Hematopoietic multipotent progenitor cell treated with erythropoietin and hydrocortisone succinate and interleukin-3 and kit ligand, for 4 days (in vitro differentiated cells): ENCODE results near the gene KPNB1.

Experiments
- DNase-seq: peaks from one replicate; pipeline ENCODE4 v3.0.0-alpha.2; 2015

The KPNB1 gene

GRCh38 chr17:47638903-47639302 is 10.8 kb upstream of the KPNB1 start:
- DNase-seq: no peak

- DNase-seq: no peak
Observed at GRCh38 chr17:47640076-47640475, 9.6 kb upstream of the KPNB1 start.

- DNase-seq: no peak
Observed at GRCh38 chr17:47641202-47641601, 8.5 kb upstream of the KPNB1 start.

DNA sequence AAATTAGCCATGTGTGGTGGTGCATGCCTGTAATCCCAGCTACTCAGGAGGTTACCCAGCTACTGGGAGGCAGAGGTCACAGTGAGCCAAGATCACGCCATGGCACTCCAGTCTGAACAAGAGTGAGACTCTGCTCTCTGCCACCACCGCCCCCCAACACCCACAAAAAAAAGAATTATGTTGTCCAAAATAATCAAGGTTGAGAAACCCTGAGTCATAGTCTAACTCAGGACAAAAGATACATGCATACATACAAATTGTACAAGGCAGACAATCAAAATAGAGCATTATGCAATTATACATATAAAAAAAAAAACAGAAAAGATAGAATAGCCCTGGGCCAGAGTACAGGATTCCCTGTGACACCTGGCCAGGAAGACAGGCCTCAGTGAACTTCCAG is 6.6 kb upstream of the KPNB1 start:
- DNase-seq: no peak

GRCh38 chr17:47644324-47644723 is 5.4 kb upstream of the KPNB1 start:
- no peak for DNase-seq

GRCh38 chr17:47649972-47650524 is 329 bp downstream of the KPNB1 start:
- no peak for DNase-seq

GRCh38 chr17:47650525-47651522 is 1.1 kb downstream of the KPNB1 start:
- DNase-seq: peak; percentile 99

DNA sequence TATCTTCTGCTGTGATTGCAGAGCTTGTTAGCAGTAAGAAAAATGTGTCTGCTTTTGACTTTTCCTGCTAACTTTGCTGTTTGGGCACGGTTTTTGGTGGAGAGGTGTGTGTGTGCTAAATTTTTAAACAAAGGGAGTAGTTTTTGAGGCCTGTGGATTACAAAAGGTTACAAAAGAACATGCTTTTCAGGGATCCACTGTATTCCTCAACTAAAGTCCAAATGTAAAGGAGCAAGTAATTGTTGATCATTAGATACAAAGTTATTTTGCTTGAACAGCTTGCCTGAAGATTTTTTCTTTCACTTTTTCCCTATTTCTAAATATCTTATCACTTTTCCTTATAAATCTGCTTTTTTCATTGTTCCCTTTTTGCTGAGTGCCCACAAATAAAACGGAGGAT is 2.0 kb downstream of the KPNB1 start:
- no peak for DNase-seq

- no peak for DNase-seq
Observed at GRCh38 chr17:47652570-47652969, 2.9 kb downstream of the KPNB1 start.

DNA sequence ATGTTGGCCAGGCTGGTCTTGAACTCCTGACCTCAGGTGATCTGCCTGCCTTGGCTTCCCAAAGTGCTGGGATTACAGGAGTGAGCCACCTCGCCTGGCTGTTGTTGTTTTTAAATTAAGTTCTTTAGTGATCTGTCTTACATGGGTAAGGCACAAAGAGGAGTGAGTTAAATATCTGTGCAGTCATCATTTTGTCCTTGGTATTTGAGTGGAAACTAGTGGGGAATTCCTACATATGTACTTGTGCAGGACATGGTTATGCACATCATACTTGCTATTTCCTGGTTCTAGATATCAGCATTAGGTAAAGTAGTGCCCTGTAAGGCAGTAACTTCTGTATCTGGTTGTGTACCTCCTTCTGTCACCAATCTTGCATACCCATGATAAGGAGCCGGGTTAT is 3.7 kb downstream of the KPNB1 start:
- DNase-seq: no peak

DNA sequence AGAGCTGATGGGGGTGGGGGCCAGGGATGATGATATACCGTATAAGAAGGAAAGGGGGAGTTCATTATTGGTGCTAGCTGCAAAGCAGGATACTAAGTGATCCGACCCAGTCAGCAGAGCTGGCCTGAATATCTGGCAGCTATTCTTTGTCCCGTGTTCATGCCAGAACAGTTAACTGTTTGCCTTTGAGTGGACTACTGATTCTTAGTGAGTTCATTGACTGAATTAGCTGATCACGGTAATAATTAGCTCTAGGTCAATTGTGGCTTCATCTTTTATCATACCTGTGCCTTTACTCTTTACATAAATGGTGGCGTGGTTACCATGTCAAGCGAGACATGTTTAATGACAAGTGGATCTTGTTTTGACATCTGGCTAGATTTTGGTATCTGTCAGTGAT is 5.3 kb downstream of the KPNB1 start:
- no peak for DNase-seq

DNA sequence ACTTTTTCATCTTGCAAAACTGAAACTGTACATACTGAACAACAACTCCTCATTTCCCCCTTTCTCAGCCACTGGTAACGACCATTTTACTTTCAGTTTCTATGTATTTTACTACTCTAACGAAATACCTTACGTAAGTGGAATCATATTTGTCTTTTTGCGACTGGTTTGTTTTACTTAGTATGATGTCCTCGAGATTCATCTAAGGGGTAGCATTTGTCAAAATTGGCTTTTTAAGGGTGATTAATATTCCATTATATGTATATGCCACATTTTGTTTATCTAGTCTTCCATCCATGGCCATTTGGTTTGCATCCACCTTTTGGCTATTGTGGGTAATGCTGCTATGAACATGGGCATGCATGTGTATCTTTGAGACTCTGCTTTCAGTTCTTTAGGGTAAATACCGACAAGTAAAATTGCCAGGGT is 10.4 kb downstream of the KPNB1 start:
- DNase-seq: peak; percentile 36

DNA sequence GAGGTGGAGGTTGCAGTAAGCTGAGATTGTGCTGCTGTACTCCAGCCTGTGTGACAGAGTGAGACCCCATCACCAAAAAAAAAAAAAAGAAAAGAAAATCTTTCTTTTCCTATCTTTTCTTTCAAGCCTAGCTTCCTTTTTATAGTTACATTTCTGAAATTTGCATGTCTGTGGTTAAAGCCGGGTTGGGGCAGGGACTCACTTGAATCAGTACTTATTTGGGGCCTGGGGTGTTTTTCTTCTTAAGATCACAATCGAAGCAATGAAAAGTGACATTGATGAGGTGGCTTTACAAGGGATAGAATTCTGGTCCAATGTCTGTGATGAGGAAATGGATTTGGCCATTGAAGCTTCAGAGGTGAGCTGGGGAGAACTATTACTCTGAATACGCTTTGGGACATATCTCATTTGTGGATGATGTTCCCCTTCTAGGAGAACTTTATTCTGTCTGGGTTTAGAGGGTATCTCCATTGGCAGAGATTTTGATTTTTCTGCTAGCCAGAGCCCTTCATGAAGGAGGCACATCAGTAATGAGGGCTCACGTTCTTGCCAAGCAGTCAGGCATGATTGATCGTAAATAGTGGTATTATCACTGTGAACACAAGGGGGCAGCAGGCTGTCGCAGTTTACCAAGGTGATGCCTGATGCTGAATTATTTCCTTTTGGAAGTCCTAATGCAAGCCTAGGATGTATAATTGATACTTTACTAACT is 14.3 kb downstream of the KPNB1 start:
- DNase-seq: peak; percentile 80

DNA sequence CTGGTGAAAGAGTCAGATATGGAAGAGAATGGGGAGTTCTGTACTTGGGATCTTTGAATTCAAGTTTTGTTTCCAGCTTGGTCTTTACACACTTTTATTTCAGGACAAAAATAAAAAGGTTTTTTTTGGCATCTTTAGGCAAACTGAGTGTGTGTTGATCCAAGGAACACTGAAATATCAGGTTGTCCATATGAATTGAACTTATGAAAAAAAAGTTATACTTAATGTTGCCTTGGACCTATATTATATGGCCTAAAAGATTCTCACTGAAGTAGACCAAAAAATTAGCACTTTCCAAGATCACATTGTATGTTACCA is 14.9 kb downstream of the KPNB1 start:
- DNase-seq: no peak

GRCh38 chr17:47665655-47666054 is 15.9 kb downstream of the KPNB1 start:
- peak; percentile 44 for DNase-seq

DNA sequence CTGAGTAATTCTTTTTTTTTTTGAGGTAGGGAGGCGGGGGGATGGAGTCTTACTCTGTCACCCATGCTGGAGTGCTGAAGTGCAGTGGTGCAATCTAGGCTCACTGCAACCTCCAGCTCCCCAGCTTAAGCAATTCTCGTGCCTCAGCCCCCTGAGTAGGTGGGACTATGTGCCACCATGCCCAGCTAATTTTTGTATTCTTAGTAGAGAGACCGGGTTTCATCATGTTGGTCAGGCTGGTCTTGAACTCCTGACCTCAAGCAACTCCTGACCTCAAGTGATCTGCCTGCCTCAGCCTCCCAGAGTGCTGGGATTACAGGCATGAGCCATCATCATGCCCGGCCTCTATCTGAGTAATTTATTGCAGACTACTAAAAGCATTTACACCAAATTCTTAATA is 19.4 kb downstream of the KPNB1 start:
- DNase-seq: no peak

GRCh38 chr17:47670064-47670463 is 20.3 kb downstream of the KPNB1 start:
- peak; percentile 59 for DNase-seq

DNA sequence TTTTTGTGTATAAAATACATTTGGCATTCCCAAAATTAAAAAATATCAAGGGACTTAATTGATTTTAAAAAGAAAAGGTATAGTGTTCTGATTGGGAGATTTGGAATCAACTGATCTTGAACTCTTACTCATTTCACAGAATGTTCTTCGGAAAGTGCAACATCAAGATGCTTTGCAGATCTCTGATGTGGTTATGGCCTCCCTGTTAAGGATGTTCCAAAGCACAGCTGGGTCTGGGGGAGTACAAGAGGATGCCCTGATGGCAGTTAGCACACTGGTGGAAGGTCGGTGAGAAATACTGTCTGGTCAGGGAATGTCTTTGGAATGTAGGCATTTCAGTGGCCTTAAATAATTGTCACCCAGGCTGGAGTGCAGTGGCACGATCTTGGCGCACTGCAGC is 24.8 kb downstream of the KPNB1 start:
- DNase-seq: no peak

DNA sequence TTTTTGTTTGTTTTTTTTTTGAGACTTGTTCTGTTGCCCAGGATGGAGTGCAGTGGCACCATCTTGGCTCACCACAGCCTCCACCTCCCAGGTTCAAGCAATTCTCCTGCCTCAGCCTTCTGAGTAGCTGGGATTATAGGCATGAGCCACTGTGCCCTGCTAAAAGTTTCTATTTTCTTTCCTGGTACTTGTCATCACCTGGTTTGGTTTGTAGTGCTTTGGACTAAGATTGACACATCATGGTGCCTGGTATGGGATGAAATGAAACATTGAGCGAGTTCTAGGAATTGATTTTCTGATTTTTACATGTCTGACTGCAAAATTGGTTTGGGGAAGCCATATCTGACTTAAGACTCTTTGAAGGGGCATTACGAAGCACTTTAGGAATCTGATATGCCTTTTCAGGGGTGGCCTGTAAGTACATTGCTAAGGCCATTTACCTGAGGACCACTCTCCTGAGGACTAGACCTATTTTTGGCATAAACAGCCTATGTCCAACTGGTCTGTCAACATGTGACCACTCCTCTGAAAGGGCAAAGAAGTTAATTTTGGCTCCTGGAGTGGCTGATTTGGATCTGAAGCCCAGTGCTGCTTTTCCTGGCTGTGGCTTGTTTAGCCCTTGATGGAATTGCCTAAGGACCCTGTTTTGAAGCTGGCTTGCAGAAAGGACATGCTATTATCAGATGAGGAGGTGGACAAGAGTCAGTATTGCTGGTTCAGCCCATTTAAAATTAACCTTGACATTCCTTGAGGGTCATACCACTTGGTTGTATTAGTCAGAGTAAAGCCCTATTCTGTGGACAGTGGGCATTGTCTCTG is 25.9 kb downstream of the KPNB1 start:
- DNase-seq: no peak

DNA sequence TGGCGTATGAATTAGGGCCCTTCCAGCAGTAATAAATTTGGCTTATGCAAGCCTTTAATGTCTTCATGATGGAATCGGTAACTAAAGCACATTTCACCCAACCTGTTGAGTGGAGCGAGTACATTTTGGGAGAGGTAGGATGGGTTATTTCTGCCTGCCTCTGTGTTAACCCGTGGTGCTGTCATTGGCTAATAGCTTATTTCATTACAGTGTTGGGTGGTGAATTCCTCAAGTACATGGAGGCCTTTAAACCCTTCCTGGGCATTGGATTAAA is 26.4 kb downstream of the KPNB1 start:
- no peak for DNase-seq

DNA sequence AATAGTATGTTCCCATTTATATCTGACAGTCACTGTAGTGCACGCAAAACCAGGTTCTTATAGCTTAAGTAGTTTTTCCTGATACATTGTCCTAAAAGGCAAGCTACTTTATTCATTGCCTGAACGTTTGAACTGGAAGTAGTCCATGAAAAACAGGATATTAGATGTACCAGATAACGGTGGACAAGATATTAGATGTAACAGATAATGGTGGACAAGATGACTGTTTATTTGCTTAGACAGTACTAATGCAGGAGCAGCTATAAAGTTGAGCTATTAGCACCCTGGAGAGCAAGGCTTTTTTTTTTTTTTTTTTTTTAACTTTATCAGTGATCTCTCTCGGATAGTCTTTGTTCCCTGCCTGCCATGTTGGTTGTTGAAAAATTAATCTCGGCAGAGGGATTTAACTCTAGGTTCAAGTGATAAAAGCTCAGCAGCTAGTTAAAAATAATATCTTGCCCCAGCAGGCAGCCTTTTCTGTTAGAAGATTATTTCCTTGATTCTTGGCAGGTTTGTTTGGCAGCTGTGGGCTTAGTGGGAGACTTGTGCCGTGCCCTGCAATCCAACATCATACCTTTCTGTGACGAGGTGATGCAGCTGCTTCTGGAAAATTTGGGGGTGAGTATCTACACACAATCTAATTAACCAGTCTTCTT is 26.9 kb downstream of the KPNB1 start:
- DNase-seq: no peak

DNA sequence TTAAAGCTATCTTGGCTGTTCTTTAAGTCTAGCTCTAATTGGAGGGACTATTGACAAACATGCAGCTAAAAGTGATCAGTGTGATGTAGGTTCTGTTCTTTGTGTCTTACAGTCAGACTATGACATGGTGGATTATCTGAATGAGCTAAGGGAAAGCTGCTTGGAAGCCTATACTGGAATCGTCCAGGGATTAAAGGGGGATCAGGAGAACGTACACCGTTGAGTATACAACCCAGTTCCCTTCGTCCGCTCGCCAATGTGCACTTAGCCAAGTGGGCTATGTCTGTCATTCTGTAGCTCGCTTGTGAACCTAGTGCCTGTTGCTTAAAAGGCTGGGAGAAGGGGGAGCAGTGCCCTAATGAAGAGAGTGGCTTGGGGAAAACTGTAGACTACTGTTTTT is 28.5 kb downstream of the KPNB1 start:
- no peak for DNase-seq

DNA sequence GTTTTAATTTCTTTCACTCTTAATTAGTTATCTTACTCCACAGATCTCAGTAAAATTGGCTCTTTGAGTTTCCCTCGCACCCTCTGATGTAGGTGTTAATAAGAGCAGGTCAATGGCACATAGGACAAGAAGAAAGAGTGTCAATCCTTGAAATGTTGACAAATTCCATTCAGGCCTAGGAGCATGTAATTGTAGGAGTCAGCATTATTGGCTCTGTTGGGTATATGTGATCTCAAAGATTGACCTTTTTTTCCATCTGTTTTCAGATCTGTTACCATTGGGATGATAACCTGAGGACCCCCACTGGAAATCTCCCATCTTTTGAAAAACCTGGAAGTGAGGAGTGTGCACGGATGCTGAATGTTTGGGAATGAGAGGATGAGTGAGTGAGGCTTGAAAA is 32.4 kb downstream of the KPNB1 start:
- no peak for DNase-seq
